Skin epidermis (tissue), 12 donors: ENCODE data around the gene ATP1B1.

Source experiments
- H3K27ac ChIP-seq, 21 experiments: fragments of 200-600 bp; sonication (generic) in 11 of 21; one replicate each; pipeline ENCODE4 v1.5.0; 2020; ENCODE audit warnings: mild to moderate bottlenecking in 3 of 21, inconsistent platforms in 2 of 21, moderate library complexity in 2 of 21
- H3K4me3 ChIP-seq, 7 experiments: fragments of 200-600 bp; sonication (generic) in 2 of 7; one replicate each; pipeline ENCODE4 v1.5.0; 2020; ENCODE audit warnings: inconsistent platforms in 2 of 7, mild to moderate bottlenecking in 2 of 7, moderate library complexity in 1 of 7

The ATP1B1 gene

DNA sequence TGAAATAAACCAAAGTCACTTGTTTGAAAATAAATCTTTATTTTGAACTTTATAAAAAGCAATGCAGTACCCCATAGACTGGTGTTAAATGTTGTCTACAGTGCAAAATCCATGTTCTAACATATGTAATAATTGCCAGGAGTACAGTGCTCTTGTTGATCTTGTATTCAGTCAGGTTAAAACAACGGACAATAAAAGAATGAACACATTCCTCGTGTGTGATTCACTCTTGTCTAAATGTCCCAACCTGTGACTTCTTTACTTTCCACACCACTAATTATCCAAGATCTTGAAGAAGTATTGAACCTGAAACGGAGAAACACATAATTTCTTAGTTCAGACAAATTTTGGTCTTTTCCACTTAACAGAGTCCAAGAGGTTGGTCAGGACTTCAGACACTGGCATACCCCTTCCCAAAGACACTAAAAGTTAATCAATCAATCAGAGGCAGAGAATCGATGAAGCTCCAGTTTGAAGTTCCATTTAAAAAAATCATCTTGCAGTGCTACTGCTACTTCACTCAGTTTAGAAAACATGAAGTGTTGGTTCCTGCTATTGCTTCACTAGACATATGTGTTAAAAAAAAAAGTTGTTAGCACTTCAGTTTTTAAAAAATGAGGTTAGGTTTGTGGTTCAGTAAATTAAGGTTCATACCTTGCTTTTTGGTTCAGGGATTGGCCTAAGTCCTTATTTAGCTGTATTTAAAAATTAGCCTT is 26.2 kb downstream of the ATP1B1 start:
- Histone ChIP-seq H3K4me3 (no peak overlapping the region), H3K27ac (no peak overlapping the region)

DNA sequence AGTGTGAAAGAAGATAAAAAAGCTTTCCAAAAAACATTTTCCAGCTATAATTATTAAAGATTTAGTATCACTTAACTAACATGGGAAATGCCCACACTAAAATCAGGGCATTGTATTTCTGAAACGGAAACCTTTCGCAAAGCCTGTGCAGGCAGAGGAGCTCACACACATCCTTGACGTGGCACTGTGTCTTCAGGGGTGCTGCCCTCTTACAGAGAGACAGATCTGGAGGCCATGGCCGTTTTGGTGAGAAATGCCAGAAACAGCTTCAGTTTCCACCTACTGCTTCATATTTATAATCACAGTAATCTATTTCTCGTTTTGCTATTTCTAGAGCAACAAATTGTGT is 26.7 kb downstream of the ATP1B1 start:
- H3K4me3 ChIP-seq = no peak overlapping the region
- no peak overlapping the region for H3K27ac ChIP-seq

DNA sequence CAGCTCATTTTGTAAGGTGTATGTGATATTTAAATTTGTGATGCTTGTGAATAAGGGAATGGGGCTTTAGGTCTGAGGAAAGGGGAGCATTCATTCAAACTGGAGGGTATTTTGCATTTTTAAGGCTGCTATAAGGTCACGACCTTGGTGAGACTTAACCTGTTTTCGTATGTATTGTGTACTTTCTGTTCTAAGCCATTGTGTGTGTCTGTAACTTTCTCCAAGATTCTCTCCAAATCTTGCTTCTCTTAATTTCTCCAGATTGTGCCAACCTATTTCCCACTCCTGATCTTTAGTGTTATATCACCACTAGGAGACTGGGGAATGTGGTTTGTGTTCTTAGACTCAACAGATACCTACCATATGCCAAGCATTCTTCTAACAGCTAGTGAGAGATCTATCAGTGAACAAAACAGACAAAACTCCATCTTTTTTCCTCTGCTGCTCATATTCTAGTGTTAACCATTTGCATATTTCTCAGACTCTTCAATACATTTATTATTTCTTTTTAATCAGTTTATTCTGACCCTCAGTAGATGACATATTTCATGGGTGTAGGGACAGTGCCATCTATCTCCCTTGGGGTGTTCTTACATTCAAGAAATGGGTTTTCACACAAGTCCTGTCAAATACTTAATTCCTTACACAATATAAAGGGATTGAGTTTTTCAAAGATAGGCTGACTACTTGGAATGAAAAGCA is 27.5 kb downstream of the ATP1B1 start:
- H3K27ac ChIP-seq = no peak overlapping the region
- no peak overlapping the region for H3K4me3 ChIP-seq

DNA sequence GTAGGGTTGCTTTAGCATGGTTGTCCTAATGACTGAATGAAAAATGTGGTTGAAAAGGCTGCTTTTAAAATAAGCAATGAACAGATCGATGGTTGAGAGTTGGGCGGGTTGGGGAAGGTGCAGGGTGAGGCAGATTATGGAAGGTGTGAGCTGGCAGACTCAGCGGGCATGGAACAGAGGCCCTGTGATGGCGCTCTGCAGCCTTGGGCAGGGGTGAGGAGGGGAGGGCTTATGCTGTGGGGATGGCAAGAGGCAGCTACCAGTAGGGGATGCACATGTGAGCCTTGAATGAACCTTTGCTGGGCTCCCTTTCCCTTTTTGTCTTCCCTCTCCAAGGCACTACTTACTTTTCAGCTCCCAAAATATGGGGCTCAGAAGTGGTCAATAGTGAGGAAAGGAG is 30.9 kb downstream of the ATP1B1 start:
- Histone ChIP-seq H3K27ac (no peak overlapping the region), H3K4me3 (no peak overlapping the region)

DNA sequence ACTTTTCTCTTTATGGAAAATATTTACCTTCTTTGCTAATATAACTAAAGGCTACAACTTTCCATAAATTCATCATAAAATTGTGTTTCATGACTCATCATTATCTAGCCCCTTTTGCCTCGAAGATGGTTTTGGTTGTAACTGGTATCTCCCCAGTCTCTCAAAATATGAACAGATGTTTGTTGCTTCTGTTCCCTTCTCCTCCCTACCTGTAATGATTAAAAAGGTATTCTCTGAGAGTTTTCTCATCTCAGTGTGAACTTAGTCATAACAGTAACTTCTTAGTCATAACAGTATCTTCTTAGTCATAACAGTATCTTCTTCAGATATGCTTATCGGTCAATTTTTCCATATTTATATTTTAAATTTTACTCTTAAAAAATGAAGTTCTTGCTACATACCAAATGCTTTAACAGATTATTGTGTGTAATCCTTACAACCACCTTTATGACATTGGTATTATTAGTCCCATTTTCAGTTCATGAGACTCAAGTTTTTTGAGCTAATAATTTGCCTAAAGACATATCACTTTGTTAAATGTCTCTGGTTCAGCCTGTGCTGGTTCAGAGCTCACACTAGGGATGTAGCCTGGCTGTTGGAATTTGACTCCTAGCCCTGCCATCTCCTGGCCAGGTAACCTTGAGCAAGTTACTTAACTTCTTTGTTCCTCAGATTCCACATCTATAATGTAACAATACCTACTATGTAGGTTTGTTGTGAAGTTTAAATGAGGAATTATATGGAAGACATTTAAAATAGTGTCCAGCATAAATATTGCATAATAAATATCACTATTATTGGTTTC is 32.6 kb downstream of the ATP1B1 start:
- H3K4me3 ChIP-seq = no peak overlapping the region
- no peak overlapping the region for H3K27ac ChIP-seq

DNA sequence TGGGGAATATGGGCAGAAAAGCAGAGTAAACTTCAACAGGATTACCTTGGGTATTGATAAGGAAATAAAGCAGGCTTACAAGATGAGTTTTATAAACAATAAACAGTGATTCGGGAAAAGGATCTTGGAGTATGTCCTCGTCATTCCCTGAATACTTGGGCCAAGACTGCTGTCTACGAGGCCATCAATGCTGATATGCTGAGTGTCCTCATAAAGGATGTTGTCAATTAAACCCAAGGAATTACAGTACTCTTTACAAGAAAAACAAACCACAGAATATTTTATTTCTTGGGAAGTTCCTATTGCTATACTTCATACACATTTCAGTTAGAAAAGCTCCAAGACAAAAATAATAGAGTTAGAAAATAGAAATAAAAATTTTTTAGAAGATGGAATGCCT is 34.9 kb downstream of the ATP1B1 start:
- Histone ChIP-seq H3K4me3 (no peak overlapping the region), H3K27ac (no peak overlapping the region)

DNA sequence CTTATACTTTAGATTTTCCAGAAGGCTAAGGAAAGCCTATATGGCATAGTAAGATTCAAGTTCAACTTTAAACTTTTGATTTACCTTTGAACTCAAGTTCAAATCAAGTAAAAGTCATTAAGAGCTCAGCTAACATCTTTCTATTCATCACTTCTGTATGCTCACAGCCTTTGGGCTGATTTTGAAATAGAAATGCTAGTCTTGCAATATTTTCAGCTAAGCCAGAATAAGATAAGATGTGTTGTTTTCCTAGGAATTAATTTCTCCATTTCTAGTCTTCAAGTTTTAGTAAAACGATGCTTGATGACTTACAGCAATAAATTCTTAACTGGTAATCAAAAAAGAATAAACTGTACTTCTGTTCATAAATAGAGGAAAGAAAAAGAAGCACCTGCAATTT is 35.6 kb downstream of the ATP1B1 start:
- no peak overlapping the region for H3K4me3 ChIP-seq
- no peak overlapping the region for H3K27ac ChIP-seq

DNA sequence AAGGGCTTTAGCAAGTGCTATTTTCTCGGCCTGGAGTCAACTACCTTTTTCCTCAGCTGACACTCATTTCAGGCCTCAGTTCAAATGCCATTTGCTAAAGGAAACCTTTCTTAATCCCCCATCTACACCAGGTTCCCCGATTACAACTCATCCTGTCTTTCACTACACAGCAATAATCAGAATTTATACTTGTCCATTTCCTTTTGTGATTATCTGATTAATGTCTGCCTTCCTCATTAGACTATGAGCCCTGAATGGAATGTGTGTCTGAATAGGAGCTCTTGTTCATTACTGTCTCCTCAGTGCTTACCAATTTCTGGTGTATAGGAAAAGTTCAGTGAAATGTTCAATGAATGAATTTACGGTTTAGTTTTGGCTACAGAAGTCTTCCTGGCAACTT is 36.9 kb downstream of the ATP1B1 start:
- Histone ChIP-seq H3K4me3 (no peak overlapping the region), H3K27ac (no peak overlapping the region)

DNA sequence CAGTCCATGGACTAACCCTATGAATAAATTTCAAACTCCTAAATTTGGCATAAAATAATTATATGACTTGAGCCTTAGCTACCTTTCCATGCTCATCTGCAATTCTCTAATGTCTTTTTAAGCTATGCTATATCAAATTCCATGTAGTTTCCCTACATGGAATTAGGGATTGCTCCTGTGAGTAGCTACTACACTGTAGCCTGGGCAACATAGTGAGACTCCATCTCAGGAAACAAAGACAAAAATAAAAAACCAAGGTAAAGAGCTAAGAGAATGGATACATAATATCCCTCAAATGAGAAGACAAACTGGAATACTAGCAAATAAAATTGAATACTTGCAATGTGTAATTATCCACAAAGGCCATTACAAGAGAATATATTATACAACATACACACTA is 37.5 kb downstream of the ATP1B1 start:
- H3K27ac ChIP-seq = no peak overlapping the region
- no peak overlapping the region for H3K4me3 ChIP-seq

DNA sequence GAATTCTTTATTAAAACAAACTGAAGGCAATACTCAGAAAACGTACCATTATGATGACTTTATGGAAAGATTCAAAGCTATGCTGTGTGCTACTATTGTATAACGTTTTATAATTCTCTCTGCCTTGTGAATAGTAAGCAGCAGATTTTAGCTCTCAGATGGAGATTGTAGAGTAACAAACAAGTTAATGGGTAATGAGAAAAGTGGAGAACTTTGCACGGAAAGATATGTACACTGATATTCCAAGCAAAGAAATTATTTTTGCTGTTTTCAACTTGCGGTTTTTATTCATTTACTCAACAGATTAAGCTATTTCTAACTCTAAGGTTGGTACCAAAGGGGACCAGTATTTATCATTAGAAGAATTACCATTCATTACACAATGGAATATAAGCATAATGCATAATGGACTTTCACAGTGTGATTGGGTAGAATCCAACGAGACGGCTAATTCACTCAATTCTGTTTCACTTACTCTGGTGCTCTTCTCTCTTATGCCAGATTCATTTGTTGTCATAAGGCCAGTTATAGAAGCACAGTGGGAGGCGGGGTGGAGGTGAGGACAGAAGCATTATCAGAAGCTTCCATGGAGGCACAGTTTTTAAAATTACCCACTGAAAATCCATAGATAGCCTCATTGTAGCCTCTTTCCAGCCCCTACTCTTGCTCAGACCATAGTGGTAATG is 38.6 kb downstream of the ATP1B1 start:
- Histone ChIP-seq H3K27ac (no peak overlapping the region), H3K4me3 (no peak overlapping the region)

DNA sequence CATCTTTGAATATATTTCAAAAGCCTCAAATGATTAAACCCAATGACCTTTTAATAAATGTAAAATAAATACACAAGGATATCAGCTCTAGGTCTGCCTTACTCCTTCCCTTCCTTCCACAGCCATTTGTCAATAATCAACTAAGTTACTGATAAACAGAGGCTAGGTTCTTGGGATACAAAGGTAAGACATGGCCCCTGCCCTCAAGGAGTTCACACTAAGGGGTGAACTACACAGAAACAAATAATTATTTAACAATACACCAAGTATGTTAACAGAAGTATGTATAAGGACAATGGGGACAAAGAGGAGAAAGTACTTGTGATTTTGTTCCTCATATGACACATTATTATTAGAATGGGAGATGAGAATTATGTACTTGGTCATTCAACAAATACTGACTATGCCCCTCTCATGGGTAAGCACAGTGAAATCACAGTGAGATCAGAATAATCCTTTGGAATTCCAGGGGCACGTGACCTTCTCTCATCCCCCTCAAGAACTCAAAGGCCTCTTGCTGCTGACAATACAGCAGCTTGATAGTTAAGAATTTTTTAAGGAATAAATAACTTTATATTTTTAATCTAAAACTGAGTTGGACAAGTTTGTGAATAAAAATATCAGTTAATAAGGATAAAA is 40.2 kb downstream of the ATP1B1 start:
- H3K27ac ChIP-seq = no peak overlapping the region

DNA sequence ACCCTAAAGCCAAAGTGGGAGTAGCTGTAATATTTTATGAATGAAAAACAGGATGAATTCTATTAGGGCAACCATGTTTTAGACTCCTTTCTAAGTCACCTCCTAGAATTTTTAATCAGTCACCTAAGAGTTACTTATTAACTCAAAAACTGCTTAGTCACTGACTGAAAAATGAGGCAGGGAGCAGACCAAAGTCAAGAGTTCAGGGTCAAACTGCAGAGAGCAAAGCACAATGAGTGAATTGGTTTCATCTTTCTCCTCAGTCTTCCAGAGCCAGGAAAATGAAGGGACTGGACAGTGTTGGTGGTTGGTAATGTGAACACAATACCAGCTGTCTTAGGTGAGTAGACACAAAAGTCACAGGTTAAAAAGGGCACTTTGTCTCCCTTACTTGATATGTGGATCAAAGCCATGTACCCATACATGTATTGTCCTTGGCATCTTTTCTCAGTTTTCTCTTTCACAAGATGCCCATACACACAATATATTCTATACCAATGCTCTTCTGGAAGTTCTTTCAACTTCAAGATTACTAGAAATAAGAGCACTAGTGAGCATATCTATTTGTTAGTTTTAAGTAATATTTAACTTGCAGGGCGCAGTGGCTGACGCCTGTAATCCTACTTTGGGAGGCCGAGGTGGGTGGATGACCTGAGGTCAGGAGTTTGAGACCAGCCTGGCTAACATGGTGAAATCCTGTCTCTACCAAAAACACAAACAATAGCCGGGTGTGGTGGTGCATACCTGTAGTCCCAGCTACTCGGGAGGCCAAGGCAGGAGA is 42.2 kb downstream of the ATP1B1 start:
- Histone ChIP-seq H3K4me3 (no peak overlapping the region), H3K27ac (no peak overlapping the region)

More for the DNA sequence above, 40.2 kb downstream of the ATP1B1 start:
- no peak overlapping the region for H3K4me3 ChIP-seq

DNA sequence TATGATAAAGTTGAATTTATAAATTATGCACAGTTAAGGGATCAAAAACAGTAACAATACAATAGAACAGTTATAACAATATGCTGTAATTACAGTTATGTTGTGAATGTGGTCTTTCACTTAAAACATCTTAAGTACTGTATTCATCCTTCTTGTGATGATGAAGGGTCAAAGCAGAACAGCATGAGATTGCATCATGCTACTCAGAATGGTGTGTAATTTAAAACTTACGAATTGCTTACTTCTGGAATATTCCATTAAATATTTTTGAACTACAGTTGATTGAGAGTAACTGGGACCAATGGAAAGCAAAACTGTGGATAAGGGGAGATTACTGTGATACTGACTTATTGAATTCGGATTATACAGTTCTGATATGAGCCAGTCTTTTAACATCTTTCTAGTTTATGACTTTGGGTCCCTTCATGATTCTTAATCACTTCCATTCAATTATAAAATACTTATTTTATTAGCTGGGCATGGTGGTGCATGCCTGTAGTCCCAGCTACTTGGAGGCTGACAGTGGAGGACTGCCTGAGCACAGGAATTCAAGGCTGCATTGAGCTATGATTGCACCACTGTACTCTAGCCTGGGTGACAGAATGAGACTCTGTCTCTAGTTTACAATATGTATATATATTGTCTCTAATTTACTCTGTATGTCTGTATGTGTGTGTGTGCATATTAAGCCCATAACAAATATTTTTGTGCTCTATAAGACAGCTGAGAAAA is 43.2 kb downstream of the ATP1B1 start:
- no peak overlapping the region for H3K27ac ChIP-seq

DNA sequence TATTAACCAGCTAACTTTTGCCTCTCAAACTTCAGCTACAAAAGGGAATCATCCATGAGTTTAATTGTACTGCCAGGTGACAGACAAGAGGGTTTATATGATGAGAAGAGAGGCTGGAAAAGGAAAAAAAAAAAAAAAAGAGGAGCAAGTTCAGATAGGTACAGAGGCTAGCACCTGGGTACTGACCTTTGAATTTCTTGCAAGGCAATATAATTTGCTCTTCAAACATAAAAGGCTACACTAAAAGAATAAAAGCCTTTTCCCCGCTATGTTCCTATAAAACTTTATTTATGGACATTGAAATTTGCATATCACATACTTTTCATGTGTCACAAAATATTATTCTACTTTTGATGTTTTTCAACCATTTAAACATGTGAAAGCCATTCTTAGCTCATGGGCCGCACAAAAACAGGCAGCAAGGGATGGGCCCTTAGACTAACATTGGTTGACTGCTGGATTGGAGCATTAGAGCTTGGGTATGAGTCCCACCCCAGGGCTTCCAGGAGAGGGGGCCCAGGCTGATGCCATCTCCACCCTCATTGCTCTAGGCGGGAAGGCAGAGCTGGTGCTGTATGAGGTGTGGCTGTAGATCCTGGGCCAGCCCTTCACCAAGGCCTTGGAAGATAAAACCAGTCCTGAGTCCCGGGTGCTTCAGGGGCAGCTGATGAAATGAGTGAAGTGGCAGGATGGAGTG is 44.3 kb downstream of the ATP1B1 start:
- Histone ChIP-seq H3K27ac (no peak overlapping the region), H3K4me3 (no peak overlapping the region)

More for the DNA sequence above, 43.2 kb downstream of the ATP1B1 start:
- no peak overlapping the region for H3K4me3 ChIP-seq

DNA sequence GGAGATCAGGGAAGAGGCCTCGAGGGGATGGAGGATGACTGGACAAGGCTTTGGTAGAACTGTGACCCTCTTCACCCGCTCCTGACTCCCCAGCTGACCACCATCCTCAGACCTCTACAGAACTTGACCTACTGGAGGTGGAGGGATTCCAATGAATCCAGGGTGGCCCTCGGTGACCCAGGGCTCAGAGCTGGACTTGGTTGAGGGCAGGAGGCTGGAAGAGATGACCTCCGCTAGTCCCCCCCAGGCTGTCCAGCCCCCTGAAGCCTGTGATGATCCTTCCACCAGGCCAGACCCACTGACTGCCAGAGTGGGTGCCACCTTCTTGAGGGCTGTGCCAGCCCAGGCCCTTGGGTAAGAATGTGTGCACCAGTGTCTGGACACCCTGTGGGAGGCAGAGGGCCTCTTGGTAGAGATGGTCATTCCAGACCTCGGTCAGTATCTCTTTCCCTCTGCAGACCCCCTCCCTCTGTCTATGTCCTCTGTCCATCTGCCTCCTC is 44.9 kb downstream of the ATP1B1 start:
- Histone ChIP-seq H3K4me3 (no peak overlapping the region), H3K27ac (no peak overlapping the region)

DNA sequence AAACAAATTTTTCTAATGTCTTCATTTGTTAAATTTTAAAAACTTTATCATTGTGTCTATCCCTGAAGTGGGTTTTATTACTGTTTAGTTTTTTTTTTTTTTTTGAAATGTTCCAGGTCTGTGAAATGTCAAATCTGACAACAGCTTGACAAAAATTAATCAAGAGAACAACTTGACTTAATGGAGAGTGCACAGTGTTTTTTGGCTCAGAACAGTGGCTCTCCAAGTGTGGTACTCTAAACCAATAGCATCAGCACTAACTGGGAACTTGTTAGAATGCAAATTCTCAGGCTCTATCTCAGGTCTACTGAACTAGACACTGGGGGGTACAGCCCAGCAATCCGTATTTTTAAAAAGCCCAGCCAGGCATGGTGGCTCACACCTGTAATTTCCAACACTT is 49.2 kb downstream of the ATP1B1 start:
- Histone ChIP-seq H3K27ac (no peak overlapping the region), H3K4me3 (no peak overlapping the region)

DNA sequence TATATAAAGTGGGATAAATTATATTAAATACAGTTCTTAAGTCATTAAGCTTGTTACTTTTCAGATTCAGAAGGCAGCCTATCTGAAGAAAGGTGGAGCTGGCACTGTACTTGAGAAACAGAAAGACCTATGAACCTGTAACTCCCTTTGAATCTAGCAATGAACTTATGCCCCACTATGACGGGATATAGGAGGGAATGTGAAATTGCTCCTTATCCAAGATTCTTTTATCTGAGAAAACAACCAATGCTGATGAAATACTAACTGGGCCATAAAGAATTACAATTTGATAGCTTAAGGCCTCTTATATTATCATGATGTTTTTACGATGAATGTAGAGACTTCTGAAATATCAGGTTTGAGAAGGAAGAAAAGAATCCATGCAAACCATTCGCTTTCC is 50.1 kb downstream of the ATP1B1 start:
- Histone ChIP-seq H3K27ac (no peak overlapping the region), H3K4me3 (no peak overlapping the region)
